Measurements from ENCODE around the gene LRRC8C.
"Not testable (repeated sequence)": the region's sequence is repeated elsewhere in the genome, so short reads cannot be mapped to it uniquely, and the experiment has no call there.

Gene LRRC8C

DNA sequence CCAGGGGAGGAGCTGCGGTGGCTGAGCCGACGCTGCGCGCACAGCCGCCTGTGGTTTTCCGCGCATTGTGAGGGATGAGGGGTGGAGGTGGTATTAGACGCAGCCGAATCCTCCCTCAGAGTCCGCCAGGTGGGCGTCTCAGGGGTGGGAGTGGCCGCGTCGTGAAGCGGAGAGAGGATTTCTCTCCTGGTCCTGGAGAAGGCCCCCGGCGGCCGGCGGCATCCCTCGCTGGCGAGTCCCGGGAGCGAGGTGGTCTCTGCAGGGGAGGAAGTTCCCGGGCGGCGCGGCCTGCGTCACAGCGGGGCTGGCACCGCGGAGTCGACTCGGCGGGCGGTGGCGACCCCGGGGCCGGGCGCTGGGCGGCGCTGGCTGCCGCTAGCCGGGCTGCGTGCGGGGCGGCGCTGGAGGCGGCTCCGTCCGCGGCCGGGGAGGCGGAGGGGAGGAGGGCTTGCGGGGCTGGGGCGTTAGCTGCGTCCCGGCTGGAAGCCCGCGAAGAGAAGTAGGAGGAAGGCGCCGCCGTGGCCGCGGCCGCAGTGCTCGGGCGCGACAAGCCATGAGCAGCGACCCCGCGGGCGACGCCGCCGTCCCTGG is at the start of gene LRRC8C:
LRRC8C (plus strand) TSS at position 464 of the 591 bp plus-strand sequence. CDS start 53,354 bp downstream, outside the sequence.
- DNase-seq: peak; percentile 85

DNA sequence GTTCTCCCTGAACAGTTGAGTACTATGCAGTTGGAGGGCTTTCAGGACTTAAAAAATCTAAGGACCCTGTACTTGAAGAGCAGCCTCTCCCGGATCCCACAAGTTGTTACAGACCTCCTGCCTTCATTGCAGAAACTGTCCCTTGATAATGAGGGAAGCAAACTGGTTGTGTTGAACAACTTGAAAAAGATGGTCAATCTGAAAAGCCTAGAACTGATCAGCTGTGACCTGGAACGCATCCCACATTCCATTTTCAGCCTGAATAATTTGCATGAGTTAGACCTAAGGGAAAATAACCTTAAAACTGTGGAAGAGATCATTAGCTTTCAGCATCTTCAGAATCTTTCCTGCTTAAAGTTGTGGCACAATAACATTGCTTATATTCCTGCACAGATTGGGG is 48.7 kb upstream of the LRRC8C start:
- DNase-seq: no peak

DNA sequence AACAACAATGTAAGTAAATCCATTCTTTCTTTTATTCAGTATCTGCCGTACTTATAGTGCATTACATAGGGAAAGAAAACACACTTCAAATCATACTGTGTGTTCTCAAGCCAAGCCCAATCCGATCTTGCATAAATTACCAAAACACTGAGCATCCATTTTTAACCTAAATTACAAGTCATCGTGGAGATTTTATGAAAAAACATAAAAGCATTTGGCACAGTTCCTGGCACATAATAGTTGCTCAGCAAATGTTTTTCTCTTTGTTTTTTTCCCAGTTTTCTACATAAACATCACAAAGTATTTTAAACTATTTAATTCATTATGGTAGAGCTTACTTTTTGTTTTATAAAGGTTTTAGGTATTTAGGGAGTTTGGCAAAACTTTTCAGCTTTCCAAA is 48.1 kb upstream of the LRRC8C start:
- no peak for DNase-seq

DNA sequence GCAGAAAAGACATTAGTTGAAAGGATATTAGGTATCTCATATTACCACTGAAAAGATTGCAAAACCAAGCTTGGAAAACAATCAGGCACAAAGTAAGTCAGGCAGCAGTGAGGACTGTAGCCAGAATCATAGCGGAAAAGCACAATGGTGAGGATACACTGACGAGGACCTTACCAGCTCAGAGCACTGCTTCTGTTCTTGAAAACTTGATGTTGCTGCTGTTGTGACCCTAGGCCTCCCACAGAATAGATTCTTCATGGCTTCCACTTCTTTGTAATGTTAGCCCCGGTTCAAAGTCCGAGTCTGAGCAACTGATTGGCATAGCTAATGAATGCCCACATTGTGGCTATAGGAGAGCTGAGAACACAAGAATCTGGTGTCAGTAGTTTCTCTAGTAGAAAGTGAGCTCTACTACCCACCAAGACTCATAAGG is 45.2 kb upstream of the LRRC8C start:
- no peak for DNase-seq

DNA sequence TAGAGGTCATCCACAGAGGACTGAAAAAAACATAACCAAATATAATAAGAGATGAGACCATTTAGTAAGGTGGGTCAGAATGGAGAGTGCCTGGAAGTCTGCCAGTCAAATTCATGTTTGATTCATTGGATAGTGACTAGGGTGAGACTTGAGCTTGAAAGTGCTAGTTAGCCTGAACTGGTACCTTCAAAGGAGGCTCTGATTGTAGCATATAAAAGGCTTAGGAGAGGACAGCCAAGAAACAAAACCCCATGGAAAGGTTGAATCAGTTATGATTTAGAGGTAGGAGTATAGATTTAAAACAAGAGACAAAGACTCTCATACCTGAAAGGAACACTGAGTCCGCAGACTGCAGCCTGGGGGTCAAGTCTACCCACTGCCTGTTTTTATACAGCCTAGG is 44.4 kb upstream of the LRRC8C start:
- DNase-seq: no peak

DNA sequence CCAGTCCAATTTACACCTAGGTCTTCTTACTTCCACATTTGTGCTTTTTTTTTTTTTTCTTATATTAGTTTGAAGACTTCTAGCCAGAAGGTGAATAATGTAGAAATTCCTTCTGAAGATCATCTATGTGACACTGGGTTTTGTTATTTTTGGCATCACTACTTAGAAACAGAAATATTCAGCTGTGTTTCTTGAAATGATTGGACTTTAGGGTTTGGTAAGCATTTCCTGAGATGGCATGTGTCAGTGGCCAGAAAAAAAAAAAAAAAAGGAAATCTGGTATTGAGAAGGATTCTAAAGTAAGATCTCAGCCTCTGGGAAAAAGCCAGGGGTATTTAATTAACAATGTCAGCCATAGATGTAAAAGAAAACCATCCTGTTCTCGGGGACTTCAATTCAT is 43.4 kb upstream of the LRRC8C start:
- DNase-seq: no peak

DNA sequence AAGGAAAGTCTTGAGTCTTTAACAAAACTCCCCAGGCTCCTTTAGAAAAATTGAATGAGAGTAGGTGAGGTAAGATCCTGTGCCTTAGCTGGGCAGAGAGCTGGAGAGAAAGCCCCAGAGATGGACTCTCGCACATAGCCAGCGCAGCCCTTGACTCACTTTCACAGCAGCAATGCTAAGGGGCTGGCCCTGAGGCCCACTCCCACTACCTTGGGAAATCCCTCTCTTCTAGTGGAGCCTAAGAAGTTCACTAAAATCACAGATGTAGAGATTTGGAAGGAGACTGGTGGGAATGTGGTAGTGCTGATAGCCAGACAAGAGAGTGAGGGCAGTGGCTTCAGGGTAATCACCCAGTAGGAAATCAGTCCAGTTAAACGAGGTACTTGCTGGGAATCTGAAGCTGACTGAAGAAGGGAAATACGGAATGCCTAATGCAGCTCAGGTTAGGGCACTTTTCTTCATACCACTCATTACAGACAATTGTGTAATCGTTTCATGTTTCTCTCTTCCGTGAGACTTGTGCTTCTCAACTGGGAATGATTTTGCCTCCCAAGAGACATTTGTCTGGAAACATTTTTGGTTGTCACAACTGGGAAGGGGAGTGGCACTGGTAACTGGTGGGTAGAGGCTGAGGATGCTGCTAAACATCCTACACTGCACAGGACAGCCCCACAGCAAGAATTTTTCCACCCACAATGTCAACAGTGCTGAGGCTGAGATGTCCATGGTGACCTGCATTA is 42.4 kb upstream of the LRRC8C start:
- no peak for DNase-seq

DNA sequence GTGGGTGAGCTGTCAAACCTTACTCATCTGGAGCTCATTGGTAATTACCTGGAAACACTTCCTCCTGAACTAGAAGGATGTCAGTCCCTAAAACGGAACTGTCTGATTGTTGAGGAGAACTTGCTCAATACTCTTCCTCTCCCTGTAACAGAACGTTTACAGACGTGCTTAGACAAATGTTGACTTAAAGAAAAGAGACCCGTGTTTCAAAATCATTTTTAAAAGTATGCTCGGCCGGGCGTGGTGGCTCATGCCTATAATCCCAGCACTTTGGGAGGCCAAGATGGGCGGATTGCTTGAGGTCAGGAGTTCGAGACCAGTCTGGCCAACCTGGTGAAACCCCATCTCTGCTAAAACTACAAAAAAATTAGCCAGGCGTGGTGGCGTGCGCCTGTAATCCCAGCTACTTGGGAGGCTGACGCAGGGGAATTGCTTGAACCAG is 40.0 kb upstream of the LRRC8C start:
- DNase-seq: not testable (repeated sequence)

DNA sequence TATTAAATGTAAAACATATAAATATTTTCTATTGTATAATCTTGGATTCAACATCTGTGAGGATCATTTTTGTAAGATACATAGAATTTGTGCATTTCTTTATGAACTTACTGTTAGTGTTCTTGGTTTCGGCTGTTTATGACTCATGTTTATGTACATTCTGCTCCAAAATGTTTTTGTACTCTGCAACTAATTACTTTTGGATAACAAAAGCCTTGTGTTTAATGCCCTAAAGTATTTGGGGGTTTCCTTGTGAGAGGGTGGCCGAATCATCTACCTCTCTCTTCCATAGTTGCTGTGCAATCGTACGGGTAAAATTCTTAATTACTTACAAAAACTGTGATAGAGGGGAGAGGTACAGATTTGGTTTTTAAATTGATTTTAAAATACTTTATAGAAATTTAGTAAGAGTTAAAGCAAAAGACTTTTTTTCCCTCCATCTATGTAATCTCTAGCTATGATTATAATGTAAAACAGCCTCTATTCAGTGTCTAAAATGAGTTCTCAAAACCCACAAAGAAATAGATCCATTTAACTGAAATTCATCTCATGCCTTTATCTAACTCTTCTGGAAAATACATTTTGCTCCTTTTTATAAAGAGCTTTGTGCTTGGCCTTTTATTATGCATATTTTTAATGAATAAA is 38.7 kb upstream of the LRRC8C start:
- no peak for DNase-seq

DNA sequence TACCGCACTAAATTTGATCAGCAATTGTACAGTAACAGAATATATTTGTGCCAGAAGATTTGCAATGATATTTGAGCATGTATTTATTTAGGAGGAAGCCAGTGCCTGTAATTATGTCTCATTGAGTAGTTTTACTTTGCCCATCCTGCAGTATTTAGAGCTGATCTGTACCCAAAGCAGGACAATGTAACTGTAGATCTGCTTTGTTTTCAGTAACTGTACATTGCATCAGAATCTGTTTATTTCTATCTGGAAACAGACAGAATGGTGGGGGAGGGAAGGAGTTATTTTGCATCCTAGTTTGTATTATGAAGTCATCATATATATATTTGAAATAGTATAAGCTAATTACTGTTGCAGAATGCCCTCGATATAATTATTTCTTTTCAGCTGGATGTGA is 36.2 kb upstream of the LRRC8C start:
- no peak for DNase-seq

DNA sequence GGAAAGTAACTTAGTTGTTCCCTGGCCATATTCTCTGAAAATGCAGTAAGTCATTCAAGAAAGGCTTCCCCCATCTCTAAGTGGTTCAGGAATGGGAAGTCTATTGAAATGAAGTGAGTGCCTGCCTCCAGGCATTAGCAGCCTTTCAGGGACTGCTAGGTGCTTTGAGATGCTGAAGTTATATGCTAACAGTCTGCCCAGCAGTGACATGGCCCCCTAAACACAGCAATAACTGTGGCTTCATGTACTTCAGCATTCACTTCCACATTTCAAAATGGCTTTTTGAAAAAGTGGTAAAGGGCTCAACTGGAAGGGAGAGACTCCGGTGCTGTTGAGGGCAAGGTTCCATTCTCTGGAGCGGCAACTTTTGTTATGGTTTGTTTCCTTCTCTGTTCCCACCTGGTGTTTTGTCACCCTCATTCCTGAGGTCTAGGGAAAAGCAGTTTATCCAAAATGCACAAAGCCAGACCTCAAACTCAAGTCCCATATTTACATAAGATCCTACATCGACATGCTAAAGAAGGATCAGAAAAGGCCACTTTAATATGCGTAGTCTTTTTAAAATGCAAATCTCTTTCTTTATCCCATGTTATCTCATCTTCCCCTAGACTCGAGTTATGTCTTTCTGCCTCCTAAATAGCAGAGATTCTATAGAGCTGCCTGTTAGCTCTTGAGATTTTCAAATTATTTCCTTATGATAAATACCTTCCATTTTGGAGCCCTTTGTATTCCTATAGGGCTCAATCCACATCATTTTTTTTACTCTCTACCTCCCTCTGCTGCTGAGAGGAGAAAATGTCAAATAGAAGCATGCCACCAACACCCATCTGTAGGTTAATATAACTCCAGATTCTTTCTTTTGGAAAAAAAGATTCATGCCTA is 34.2 kb upstream of the LRRC8C start:
- peak; percentile 66 for DNase-seq

DNA sequence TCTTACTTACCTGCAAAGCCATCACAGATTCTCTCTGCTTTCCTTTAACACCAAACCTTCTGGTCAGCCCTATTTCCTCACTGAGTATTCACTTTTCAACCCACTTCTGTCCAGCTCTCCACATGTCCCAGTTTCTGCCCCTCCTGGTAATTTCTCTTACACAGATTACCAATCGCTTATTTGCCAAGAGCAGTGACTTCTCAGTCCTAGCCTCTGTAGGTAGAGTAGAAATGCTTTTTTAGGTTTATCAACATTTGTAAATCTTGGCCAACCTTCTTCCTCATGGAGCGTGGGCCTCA is 33.6 kb upstream of the LRRC8C start:
- no peak for DNase-seq

DNA sequence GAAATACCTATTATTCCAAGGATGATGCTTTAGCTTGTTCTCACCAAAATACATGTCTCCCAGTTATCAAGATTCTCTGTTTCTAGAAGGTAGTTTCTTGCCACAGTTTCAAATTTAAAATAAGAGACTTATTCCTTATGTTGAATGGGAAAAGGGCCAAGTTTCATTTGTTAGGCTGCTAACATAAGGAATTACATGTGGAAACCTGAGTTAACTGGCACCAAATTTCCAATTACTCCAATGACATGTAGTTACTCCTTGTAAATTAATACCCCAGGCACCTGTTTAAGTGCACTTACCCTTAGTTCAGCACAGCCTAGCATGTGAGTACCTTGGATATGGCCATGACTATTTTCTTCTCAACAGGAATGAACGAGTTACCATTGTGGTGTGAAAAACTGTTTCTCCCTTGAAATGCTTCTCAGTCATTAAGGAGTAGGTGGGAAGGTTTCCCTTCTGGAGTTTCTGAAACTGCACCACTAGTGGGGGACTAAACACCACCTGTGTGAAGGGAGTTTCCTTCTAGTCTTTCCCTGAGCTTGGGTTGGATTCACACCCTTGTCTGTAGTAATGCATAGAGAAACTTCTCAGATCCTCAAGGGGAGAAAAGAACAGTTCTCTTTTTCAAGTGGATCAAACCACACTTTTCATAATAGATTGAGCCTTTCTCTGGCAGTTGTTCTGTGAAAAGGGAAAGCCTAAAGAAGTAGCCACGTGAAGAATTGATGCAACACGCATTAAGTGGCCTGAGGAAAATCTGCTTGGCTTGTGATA is 32.3 kb upstream of the LRRC8C start:
- no peak for DNase-seq

DNA sequence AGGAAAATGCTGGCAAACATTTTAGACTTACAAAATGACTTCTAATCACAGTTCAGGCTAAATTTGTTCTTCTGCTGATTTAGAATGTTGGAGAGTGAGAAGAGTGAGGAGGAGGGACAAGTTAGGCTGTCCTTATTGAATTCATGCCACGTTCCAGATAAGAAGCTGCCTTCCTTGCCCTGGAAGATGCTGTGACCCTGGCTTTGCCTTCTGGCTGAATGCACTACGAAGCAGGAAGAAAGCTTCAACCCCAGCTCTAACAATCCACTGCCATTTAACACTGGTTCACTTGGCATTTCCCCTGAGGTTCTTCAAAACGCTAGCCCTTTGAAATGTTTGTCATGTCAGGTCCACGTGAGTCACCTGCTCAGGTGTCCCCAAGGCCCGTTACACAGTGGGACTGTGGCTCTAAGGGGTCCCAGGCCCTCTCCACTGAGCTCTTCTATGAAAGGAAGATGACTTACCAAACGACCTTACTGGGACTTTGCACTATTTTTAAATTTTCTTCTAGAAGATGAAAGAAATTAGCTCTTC is 30.0 kb upstream of the LRRC8C start:
- peak; percentile 58 for DNase-seq

DNA sequence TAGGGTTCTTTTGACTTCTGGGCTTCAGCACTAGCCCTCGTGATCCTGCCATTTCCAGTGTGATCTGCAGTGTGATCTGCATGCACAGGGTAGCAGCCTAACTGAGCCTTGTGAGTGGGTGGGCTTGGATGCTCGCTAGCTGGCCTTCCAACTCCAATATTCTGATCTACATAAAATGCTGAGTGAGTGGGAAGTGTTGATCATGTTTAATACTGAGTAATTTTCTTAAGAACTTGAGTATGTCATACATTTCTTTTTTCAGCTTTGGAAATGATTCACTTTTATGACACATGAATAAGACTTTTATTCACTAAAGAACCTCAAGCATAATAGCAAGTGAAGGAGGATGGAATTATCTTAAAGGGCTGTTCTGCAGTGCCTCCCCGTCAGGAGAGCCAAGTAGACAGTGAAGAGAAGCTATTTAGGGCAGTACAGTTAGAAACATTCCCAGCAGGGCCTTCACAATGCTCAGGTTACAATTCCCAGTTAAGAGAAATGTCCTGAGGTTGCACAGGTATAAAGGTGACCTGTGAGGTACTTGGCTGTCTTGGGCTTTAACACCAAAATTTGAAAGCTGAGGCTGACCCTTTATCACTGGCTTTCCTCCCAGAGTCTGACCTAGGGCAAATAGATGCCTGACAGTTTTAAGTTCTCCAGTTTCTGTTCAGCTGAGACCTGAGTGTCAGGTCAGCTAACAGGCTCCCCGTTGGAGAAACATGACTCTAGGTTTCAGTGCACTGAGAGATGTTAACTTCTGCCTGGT is 29.1 kb upstream of the LRRC8C start:
- DNase-seq: peak; percentile 69

DNA sequence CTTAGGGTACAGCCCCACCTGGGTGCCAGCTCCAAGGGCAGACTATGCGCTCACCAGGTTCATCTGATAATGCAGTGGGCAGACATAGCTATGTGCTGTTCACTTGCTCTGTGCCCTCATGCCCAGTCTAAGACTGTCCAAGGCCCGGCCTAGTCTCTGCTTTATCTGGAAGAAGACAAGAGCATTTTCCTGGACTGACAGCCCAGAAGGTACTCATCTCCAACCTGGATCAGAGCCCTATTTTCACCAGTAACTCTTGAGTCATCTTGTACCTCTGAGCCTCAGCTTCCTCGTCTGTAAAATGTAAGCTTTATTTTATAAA is 28.5 kb upstream of the LRRC8C start:
- DNase-seq: no peak

DNA sequence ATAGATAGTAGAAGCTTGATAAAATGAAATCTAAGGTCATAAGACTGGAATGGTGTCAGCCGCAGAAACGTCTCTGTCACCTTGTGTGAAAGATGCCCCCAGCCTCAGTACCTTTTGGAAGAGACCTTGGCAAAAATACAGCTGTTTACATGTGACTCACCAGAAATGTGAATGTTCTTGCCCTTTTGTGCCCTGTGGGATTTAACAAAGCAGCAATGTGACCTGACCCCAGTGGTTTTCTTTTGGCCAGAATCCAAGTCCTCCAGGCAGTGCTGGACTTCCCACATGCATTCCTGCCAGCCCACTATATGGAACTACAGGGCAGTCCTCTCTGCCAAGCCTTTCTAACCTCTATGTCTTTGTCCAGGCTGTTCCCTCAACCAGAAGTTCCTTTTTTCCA is 27.2 kb upstream of the LRRC8C start:
- no peak for DNase-seq

DNA sequence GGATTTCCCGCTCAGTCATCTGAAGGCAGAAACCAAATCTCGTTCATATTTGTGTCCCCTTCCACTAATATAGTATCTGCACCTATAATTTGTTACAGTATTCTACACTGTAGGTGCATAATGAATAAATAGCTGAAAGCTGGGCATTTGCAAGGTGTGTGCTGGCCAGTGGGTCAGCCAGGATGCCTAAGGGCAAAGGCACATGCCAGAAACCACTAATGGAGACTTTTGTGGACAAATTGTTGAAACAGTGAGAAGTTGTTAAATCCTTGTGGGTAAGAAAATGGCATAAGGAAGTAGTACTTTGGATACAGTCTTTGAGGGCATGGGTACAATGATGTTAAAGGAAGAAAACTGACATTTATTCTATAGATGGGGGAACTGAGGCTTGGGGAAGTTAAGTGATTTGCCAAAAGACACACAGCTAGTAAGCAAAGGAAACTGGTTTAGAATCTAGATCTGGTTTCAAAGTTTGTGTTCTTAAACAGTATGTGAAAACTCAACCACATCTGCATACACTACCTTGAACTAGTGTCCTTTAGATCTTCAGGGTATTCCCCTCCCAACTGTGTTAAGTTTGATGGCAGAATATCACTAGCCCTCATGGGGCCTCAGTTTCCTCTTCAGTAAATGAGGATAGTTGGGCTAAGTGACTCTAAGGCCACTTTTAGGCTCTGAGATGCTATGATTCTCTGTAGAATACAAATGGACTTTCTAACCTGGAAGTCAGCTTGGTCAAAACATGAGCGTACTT is 26.5 kb upstream of the LRRC8C start:
- DNase-seq: peak; percentile 51

DNA sequence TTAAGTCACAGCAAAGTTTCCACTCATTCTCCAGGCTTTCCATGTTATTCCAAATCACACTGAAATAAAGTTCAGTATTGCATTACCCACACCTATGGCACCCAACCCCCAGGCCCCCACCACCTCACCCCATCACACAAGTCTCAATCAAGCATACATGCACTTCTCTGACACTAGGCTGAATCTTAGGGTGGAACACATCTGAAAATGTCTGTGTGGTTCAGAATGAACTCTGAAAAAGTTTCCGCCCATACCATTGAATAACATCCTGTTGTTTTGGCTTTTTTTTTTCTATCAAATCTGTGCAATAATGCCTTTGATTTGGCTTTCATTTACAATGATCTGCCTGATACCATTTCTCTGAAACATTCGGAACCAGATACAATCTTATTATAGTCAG is 25.8 kb upstream of the LRRC8C start:
- DNase-seq: peak; percentile 85

DNA sequence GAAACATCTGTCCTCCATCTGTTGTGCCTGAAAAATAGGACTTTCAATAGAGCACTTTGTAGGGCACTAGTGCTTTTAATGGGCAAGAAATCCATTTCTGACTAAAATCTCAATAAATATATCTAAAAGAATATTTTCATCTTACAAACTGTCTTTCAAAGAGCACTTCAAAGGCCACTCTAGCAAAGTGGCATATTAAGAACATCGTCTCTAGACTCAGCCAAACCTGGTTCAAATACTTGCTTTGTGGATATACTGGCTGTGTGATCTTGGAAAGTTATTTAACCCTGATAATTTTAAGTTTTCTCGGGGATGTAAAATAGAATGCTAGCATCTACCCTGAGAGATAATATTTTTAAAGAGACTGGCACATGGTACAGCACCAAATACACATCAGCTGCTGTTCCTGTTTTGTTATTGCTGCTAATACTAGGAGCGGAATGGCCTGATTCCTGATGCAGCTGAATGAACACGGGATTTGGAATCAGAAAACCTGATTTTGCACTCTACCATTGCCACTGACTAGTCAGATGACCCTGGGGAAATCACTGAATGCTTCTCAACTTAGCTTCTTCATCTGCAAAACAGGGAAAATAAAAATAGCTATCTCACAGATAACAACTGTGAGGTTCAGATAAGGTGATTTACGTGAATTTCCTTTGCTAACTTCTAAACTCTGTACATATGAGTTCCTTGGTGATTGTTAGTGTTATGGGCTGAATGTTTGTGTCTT is 25.2 kb upstream of the LRRC8C start:
- DNase-seq: no peak

Data from CD4-positive, alpha-beta T cell treated with Interleukin-4 for 4 hours (primary cell).